HG02623 (cell line): ENCODE results near the gene ZNF480.
"Not testable (repeated sequence)": the region's sequence is repeated elsewhere in the genome, so short reads cannot be mapped to it uniquely, and the experiment has no call there.

ENCODE experiments used
- ATAC-seq: cut with Tn5 transposase; IDR thresholded peaks from one replicate; pipeline ENCODE4 v1.9.1; 2021; ENCODE audit warnings: moderate library complexity; ENCODE audit not compliant: unreplicated experiment

ZNF480 gene

GRCh38 chr19:52336791-52337381 lies 39.9 kb downstream of the ZNF480 start:
- no peak for ATAC-seq

GRCh38 chr19:52339022-52339421 lies 42.1 kb downstream of the ZNF480 start:
- ATAC-seq, result not testable (repeated sequence)

GRCh38 chr19:52343548-52343947 lies 46.6 kb downstream of the ZNF480 start:
- no peak for ATAC-seq

GRCh38 chr19:52345162-52345561 lies 48.2 kb downstream of the ZNF480 start:
- no peak for ATAC-seq

- ATAC-seq, result no peak
These were observed 54.5 kb downstream of the ZNF480 start for GRCh38 chr19:52351512-52351911.

- no peak for ATAC-seq
These were observed 69.5 kb downstream of the ZNF480 start for GRCh38 chr19:52366414-52366824.

- no peak for ATAC-seq
These were observed 72.8 kb downstream of the ZNF480 start, which contains the start of gene ZNF880 for GRCh38 chr19:52369559-52370340. Gene ZNF880, plus strand, starts transcription at chr19:52369923. Its CDS starts 43 bp downstream, at chr19:52369966.

GRCh38 chr19:52370341-52370710 lies 73.4 kb downstream of the ZNF480 start:
- no peak for ATAC-seq
